Stimulated activated CD4-positive, alpha-beta T cell treated with anti-CD3 and anti-CD28 coated beads, TNF-alpha, amount 100 ng/mL, for 4 hours (primary cell): ENCODE data around the gene GDPD1.
A peak's percentile ranks its signal among the peaks of the same experiment; 100 is the strongest.
"Not testable (repeated sequence)": the region's sequence is repeated elsewhere in the genome, so short reads cannot be mapped to it uniquely, and the experiment has no call there.

Experiments
- DNase-seq, 3 experiments: peaks; one replicate each; pipeline ENCODE4 v3.0.0-alpha.2; 2020; ENCODE audit warnings: low read depth in 3 of 3

Gene GDPD1

DNA sequence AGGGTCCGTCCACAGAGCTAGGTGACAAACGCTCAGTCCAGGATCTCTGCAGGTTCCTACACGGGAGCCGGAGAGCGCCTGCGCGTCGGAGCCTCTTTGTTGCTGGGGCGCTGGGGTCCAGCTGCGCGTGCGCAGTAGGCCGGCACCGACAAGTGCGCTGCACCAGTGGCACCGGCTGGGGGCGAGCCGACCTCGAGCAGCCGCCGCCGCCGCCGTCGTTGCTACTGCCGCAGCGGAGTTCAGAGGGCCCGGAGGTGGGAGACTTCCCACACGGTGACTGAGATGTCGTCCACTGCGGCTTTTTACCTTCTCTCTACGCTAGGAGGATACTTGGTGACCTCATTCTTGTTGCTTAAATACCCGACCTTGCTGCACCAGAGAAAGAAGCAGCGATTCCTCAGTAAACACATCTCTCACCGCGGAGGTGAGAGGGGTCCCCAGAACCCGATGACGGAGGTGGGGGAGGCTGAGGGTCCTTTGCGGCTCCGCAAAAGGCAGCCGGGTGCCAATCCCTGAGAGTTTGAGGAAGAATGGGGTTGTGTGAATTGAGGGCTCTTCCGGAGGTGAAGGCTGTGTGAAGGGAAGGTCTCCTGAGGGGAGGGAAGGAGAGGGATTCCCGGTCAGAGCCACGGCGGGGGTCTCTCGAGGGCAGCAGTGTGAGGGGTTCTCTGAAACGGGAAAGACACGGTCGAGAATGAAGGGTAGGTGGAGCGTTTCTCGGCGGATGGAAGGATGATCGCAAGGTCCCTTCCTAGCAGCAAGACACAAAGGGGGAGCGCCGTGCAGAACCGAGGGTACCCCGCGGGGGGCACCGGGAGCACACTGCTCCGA lies at the start of gene GDPD1:
TSS of gene GDPD1 (plus strand) at position 184 of the 831 bp plus-strand sequence. CDS start at position 283, 99 bp downstream.
- DNase-seq = peak; percentile 95 to 96 (median 95)

DNA sequence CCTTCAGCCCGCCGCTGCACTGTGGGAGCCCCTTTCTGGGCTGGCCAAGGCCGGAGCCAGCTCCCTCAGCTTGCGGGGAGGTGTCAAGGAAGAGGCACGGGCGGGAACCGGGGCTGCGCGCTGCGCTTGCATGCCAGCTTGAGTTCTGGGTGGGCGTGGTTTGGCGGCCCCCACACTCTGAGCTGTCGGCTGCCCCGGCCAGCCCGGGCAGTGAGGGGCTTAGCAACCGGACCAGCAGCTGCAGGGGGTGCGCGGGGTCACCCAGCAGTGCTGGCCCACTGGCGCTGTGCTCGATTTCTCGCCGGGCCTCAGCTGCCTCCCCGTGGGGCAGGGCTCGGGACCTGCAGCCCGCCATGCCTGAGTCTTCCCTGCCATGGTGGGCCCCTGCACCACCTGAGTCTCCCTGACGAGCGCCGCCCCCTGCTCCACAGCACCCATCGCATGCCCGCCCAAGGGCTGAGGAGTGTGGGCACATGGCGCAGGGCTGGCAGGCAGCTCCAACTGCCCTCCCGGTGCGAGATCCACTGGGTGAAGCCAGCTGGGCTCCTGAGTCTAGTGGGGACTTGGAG lies 47.8 kb upstream of the GDPD1 start:
- no peak for DNase-seq

DNA sequence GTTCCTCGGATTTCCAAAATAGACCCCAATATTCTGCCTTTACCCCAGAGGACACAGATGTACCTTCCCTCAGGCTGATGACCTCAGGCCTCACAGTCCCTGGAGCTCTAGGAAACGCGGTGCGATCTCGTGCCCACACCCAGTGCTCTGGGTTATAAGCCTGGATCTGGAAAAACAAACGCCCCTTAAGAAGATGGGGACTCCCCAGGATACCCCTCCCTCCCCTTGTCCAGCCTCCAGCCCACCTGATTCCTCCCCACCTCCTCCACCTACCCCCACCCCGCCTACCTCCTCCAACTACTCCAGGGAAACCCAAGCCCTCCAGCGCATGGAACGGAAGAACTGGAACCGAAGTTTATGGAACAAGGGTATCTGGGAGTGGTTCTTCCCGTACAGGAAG lies 45.6 kb upstream of the GDPD1 start:
- DNase-seq = no peak

DNA sequence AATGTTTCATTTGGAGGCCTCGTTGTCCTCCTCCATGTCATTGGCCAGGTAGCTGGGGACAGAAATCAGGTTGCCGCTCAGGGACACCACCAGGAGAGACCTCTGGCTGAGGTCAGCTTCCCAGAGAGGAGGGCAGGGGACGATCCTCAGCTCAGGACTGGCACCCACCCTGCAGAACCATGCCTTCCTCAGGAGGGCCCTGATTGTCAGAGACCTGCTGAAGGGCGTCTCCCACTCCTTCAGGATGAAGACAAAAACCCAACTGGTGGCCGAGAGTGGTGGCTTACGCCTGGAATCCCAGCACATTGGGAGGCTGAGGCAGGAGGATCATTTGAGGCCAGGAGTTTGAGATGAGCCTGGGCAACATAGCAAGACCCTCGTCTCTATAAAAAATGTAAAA lies 45.2 kb upstream of the GDPD1 start:
- DNase-seq = no peak

- no peak for DNase-seq
Observed at GRCh38 chr17:59178266-59178985, 41.9 kb upstream of the GDPD1 start.

GRCh38 chr17:59179601-59180000 lies 40.7 kb upstream of the GDPD1 start:
- not testable (repeated sequence) for DNase-seq

GRCh38 chr17:59180626-59181025 lies 39.7 kb upstream of the GDPD1 start:
- no peak for DNase-seq

- no peak for DNase-seq
Observed at GRCh38 chr17:59181481-59181880, 38.8 kb upstream of the GDPD1 start.

DNA sequence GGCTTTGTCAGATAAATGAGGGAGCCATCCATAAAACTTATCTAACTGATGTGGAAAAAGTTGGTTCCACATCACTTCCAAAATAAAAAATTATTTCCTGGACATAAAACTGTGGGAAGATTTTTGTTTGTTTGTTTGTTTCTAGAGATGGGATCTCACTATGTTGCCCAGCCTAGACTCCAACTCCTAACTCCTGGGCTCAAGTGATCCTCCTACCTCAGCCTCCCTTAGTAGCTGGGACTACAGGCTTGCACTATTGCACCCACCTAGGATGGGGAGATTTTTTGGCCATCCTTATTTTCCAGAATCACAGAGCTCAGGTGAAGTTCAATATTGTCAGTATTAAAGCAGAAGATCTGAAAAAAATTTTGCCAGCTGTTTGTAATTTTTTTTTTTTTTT lies 34.3 kb upstream of the GDPD1 start:
- no peak for DNase-seq

DNA sequence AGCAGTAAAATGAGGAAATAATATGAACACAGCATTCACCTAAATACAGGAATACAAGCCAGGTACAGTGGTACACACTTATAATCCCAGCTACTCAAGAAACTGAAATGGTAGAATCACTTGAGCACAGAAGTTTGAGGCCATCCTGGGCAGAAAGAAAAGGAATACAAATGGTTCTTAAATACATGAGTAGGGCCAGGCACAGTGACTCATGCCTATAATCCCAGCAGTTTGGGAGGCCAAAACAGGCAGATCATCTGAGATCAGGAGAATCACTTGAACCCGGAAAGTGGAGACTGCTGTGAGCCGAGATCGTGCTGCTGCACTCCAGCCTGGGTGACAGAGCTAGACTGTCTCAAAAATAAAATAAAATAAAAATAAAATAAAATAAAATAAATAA lies 33.5 kb upstream of the GDPD1 start:
- DNase-seq = no peak

- no peak for DNase-seq
Observed at GRCh38 chr17:59190806-59191205, 29.5 kb upstream of the GDPD1 start.

GRCh38 chr17:59193336-59193862 lies 26.9 kb upstream of the GDPD1 start:
- DNase-seq = no peak

DNA sequence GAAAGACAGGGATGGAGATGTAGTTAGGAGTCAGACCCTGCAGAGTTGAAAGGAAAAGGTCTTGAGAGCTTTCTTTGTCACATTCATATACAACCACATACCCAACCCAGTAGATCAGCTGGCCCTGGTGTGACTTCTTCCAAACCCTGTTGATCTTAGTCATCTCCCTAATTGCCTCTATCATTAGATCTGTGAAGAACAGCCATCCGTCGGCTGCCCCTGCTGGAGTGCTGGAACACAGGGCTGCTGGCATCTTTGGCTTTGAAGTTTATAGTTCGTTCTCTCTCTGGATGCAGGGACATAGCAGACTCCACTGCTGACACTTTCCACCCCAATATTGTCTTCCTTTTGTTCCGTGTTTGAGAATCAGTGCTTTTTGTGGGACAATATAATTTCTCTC lies 20.9 kb upstream of the GDPD1 start:
- DNase-seq = no peak

GRCh38 chr17:59202320-59202719 lies 18.0 kb upstream of the GDPD1 start:
- DNase-seq = no peak

DNA sequence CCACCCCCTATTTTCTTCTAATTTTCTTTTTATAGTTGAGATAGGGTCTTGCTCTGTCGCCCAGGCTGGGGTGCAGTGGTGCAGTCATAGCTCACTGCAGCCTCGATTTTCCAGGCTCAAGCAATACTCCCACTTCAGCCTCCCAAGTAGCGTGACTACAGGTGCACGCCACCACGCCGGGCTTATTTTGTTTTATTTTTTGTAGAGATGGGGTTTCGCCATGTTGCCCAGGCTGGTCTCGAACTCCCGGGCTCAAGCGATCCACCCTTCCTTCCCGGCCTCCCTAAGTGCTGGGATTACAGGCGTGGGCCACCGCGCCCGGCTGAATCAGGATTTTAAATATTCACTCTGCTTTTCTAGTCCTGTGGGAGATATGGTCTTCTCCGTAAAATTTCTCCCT lies 941 bp upstream of the GDPD1 start:
- no peak for DNase-seq

DNA sequence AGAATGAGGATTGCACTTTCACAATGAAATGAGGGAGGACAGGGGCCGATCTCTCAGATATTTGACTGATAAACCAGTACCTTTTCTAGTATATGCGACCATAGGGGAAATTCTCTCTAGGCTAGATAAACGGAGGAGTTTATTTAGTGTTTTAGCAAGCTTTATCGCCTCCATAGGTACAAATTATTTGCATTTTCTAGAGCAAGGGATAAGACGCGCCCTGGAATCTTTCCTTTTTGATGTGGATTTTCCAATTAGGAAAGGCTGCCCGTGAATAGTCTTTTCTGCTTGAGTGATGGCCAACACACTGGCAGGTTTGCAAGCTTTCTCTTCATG lies 351 bp upstream of the GDPD1 start:
- no peak for DNase-seq

DNA sequence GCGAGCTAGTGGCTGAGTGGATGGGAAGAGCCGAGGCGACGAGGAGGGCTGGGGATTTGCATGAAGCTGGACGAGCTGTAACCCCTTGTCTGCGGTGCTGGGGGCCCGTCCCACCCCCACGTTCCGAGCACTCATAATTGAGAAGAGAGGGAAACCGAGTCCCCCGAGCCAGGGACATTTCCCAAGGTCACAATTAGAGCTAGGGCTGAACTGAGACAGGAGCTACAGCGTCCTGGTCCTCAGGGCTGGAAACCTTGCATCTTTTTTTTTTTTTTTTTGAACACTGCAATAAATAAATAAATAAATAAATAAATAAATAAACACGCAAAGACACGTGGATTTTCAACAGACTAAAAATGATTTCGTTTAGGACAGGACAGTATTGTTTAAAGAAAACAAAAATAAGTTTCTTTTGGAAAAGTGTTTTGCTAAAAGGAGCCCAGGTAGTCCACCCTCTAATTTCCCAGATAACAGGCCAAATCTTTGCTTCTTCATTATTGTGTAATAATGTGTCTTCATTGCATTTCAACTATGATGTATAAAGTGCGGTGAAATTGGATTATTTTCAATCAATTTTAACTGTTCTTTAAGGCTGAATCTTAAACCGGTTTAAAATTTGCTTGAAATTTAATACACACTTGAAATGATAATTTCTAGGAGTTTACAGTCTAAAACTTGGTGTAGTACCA lies 992 bp downstream of the GDPD1 start:
- DNase-seq = no peak

DNA sequence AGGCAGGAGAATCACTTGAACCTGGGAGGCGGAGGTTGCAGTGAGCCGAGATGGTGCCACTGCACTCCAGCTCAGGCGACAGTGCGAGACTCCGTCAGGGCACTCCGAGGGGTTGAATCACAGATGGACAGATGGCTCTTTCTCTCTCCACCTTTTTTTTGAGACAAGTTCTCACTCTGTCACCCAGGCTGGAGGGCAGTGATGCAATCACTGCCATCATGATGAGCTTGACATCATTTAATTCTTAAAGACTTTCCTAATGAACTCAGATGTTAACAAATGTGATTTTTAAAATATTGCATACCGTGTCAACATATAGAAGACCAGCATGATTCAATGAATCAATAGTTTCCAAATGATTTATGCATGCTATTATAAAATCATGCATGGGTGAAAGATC lies 3.5 kb downstream of the GDPD1 start:
- DNase-seq = no peak

DNA sequence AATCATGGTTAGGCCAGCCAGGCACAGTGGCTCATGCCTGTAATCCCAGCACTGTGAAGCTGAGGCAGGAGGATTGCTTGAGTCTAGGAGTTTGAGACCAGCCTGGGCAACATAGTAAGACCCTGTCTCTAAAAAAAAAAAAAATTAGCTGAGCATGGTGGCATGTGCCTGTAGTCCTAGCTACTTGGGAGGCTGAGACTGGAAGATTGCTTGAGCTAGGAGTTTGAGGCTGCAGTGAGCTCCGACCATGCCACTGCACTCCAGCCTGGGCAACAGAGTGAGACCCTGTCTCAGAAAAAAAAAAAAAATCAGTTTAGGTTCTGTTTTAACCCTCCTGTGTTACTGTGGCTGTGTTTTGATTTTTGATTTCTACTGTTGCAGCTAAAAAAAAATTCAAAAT lies 8.3 kb downstream of the GDPD1 start:
- DNase-seq = not testable (repeated sequence)

GRCh38 chr17:59230764-59231163 lies 10.5 kb downstream of the GDPD1 start:
- no peak for DNase-seq

DNA sequence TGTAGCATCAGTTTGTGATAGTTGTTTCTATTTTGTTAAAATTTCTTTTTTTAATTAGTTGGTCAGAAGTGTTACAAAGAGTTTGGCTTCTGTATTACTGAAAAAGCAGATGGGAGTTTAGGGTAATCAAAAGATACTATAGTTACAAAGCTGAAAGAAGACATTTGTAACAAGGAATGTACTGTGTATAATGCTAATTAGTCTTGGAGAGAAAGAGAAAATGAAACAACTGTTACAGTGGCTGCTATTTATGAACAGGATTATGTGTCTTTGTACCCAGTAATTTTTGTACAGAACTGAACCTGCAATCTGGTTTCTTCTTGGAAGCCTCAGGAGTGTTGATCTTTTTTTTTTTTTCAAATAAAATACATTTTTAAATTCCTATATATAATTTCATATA lies 14.3 kb downstream of the GDPD1 start:
- no peak for DNase-seq

DNA sequence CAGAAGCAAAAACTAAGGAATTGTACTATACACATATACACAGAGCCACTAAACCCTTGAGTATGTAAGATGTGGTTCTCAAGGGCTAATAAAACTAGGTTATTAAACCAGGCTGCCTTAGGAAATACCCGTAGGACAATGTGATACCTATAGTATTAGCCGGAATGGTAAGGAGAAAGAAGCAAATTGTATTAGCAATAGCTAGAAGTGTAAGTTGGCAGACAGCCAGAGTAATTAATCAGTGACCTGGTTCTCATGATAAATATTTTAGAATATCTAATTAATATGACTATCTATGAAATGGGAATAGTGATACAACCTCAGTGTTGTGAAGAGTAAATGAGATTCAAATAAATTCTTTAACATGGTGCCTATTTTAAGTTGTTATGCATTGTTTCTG lies 18.6 kb downstream of the GDPD1 start:
- no peak for DNase-seq
